ENCODE data around the gene REM1. TPM values are rescaled to one million over a fixed set of nuclear protein-coding genes. Genes with fewer than 3 reads are reported as not detected.
"Not testable (repeated sequence)": the region's sequence is repeated elsewhere in the genome, so short reads cannot be mapped to it uniquely, and the experiment has no call there.

Gene REM1, protein sequence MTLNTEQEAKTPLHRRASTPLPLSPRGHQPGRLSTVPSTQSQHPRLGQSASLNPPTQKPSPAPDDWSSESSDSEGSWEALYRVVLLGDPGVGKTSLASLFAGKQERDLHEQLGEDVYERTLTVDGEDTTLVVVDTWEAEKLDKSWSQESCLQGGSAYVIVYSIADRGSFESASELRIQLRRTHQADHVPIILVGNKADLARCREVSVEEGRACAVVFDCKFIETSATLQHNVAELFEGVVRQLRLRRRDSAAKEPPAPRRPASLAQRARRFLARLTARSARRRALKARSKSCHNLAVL
- total RNA-seq, result not detected

DNA sequence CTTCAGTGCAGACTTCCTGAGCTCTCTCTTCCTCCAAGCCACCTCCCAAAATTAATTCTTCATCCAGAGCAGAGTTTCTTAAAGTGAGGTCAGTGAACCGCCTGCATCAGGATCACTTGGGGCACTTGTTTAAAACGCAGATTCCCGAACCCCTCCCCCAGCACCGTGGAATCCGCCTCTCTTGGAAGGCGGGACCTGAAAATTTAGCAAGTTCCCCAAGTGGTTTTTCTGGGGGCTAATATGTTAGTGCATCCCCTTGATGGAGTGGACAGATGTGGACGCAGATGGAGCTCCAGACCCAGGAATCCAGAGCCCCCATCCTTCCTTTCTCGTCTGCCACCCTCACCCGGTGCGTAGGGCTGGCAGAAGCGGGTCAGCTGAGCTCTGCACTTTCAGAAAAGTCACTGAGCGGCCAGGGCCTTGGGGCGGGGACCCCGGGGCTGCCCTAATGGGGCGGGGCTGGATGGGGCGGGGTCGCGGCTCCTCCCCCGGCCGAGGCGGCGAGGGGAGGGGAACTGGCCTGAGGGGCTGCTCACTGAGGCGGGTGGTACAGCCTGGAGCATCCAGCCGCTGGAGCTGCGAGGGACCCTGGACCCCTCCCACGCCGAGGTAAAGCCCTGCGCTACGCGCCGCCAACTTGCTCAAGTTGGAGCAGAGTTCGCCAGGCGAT, at the start of gene REM1, which contains the start of gene DEFB124:
REM1 (plus strand) TSS at position 531 of the 670 bp plus-strand sequence. CDS start 1,158 bp downstream, outside the sequence.
DEFB124 (minus strand) TSS at position 370 of the 670 bp plus-strand sequence. CDS start 2,114 bp downstream, outside the sequence.
- CTCF ChIA-PET, result interaction anchor here (1.9 to 2.4 kb wide), 2 partner anchors 28 to 138 kb away, joined by 6 to 11 read pairs; no protein-coding TSS in a partner anchor
- Mint-ChIP-seq H3K9me3 (ENCODE audit: low read depth) (peaks cover 2% of the 10 kb centered on the region), H3K27me3 (peaks cover 42% of the 10 kb centered on the region), H3K27ac (no peak within 1 kb of the TSS), H3K36me3 (peaks cover 2% of the 10 kb centered on the region), H3K4me1 (no peaks in the 10 kb centered on the region), H3K4me3 (no peak within 1 kb of the TSS)
- no peak for DNase-seq
- no peak for ATAC-seq

DNA sequence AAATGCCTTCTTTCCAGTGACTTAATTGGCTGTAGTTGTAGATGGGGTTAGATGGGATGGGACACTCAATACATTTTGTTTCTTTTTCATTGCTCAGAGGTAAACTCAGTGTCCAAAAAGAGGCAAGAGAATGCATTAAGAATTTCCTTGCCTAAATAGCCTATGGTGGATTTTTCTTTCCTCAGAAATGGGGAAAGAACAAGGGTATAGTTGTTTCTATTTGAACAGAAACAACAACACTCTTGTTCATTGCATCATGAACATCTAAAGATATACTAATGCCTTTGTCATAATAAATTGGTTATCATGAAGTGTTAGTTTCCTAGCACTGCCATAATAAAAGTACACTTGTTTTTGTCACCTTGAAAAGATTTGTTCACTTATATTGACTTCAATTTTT, 49.3 kb upstream of the REM1 start:
- no peaks in the 10 kb centered on the region for H3K9me3 Mint-ChIP-seq (ENCODE audit: low read depth)
- H3K27me3 Mint-ChIP-seq, result peaks cover 8% of the 10 kb centered on the region
- H3K27ac Mint-ChIP-seq, result no peak overlapping the region
- CTCF ChIA-PET, result no interaction called here
- no peaks in the 10 kb centered on the region for H3K4me1 Mint-ChIP-seq
- DNase-seq (no peak), ATAC-seq (no peak)
- no peak overlapping the region for H3K4me3 Mint-ChIP-seq
- no peaks in the 10 kb centered on the region for H3K36me3 Mint-ChIP-seq

DNA sequence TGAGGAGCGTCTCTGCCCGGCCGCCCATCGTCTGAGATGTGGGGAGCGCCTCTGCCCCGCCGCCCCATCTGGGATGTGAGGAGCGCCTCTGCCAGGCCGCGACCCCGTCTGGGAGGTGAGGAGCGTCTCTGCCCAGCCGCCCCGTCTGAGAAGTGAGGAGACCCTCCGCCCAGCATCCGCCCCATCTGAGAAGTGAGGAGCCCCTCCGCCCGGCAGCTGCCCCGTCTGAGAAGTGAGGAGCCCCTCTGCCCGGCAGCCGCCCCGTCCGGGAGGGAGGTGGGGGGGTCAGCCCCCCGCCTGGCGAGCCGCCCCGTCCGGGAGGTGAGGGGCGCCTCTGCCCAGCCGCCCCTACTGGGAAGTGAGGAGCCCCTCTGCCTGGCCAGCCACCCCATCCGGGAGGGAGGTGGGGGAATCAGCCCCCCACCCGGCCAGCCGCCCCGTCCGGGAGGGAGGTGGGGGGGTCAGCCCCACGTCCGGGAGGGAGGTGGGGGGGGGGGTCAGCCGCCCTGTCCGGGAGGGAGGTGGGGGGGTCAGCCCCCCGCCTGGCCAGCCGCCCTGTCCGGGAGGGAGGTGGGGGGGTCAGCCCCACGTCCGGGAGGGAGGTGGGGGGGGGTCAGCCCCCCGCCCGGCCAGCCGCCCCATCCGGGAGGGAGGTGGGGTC, 48.1 kb upstream of the REM1 start:
- H3K4me3 Mint-ChIP-seq; H3K4me1 Mint-ChIP-seq; CTCF ChIA-PET; H3K27me3 Mint-ChIP-seq; H3K36me3 Mint-ChIP-seq; DNase-seq; ATAC-seq; H3K27ac Mint-ChIP-seq; H3K9me3 Mint-ChIP-seq (ENCODE audit: low read depth): not testable (repeated sequence)

DNA sequence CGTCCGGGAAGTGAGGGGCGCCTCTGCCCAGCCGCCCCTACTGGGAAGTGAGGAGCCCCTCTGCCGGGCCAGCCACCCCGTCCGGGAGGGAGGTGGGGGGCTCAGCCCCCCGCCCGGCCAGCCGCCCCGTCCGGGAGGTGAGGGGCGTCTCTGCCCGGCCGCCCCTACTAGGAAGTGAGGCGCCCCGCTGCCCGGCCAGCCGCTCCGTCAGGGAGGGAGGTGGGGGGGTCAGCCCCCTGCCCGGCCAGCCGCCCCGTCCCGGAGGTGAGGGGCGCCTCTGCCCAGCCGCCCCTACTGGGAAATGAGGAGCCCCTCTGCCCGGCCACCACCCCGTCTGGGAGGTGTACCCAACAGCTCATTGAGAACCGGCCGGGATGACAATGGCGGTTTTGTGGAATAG, 47.5 kb upstream of the REM1 start:
- H3K36me3 Mint-ChIP-seq; H3K4me1 Mint-ChIP-seq; H3K4me3 Mint-ChIP-seq; DNase-seq; ATAC-seq; H3K27ac Mint-ChIP-seq; H3K9me3 Mint-ChIP-seq (ENCODE audit: low read depth); CTCF ChIA-PET; H3K27me3 Mint-ChIP-seq: not testable (repeated sequence)

DNA sequence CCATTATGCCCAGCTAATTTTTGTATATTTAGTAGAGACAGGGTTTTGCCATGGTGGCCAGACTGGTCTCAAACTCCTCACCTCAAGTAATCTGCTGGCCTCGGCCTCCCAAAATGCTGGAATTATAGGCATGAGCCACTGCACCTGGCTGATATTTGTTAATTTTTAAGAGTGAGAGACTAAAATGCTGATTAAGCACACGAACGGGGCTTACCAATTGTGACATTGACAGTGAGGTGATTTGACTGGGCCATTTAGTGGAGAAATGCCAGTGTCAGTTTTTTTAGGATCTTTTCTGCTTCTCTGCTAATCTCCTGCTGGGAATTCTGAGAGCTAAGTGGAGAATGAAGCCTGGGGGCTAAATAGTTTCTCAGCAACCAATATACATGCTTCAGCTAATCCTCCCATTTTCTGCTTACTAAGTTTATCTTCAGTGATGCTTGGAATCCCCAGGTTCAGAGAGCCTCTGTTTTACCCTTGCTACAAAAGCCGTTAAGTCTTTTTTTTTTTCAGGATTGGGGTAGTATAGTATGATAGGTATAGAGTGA, 44.4 kb upstream of the REM1 start:
- Mint-ChIP-seq H3K27ac (no peak overlapping the region), H3K9me3 (ENCODE audit: low read depth) (no peaks in the 10 kb centered on the region), H3K4me1 (no peaks in the 10 kb centered on the region), H3K36me3 (no peaks in the 10 kb centered on the region), H3K27me3 (peaks cover 11% of the 10 kb centered on the region), H3K4me3 (no peak overlapping the region)
- DNase-seq (no peak), ATAC-seq (no peak)
- CTCF ChIA-PET, result interaction anchor here (1.6 kb wide), 1 partner anchor 29 kb away, joined by 3 read pairs; no protein-coding TSS in a partner anchor

DNA sequence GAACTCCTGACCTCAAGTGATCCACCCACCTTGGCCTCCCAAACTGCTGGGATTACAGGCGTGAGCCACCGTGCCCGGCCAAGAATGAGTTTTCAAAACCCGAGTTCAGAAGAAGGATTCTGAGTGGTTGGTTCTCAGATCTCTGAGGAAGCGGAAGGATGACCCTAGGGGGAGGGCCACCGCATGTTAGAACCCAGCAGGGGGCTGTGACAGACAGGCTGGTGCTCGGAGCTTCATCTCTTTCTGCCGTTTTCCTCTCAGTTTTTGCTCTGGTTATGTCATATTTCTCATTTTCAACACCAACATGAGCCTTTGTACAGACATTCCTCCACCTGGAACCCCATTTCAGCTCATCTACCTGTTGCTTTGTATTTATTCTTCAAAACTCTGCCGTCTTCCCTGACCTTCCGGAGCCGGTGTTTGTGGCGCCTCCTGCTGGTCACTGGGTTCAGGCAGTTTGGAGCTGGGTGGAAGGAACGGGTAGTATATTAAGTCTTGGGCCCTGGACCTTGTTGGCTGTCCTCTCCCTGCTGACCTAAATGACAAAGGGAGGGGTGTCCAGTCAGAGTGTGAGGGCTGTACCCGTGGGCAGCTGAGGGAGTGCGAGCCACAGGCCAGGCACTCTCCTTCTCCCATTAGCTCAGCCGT, 35.0 kb upstream of the REM1 start, which contains the start of gene DEFB123:
DEFB123 (plus strand) TSS at position 621 of the 648 bp plus-strand sequence. CDS start 67 bp downstream, outside the sequence.
- ATAC-seq (no peak), DNase-seq (no peak)
- H3K27ac Mint-ChIP-seq, result no peak within 1 kb of the TSS
- no peaks in the 10 kb centered on the region for H3K9me3 Mint-ChIP-seq (ENCODE audit: low read depth)
- CTCF ChIA-PET, result interaction anchor here (1.0 to 2.2 kb wide), 2 partner anchors 9 to 63 kb away, joined by 3 to 9 read pairs; no protein-coding TSS in a partner anchor
- H3K4me1 Mint-ChIP-seq, result no peaks in the 10 kb centered on the region
- H3K27me3 Mint-ChIP-seq, result peaks cover 8% of the 10 kb centered on the region
- H3K36me3 Mint-ChIP-seq, result no peaks in the 10 kb centered on the region
- no peak within 1 kb of the TSS for H3K4me3 Mint-ChIP-seq

DNA sequence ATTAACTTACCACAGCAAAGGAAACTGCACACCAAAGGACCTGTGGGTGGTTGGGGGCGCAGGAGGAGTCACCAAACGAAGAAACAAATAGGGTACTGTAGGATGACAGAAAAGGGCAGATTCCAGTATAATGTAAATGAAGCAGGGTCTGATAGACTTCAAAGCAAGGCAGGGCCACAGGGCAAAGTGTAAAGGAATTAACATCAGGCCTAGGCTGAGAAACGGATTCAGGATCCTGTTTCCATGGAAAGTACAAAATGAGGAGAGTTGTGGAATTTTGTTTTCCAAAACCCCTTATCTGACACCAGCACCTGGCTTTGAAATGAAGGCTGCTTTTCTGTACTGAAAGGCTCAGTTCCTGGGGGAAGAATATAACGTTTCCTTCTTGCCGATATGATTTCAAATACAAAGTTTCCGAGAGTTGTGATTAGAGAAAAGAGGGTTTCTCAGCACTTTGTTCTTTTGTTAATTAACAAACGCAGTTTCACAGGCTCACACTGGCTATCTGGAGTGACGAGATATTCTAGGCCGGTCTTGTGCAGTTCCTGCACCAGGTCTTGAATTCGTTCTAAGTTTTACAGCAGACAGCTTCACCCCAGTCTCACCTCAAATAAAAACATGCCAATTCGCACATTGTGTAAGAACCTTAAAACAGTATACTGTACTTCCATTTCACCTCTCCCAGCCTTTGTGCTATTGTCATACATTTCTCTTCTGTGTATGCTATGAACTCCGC, 28.8 kb upstream of the REM1 start:
- DNase-seq (no peak), ATAC-seq (no peak)
- Mint-ChIP-seq H3K4me3 (no peak overlapping the region), H3K36me3 (no peaks in the 10 kb centered on the region), H3K27ac (no peak overlapping the region), H3K4me1 (no peaks in the 10 kb centered on the region), H3K9me3 (ENCODE audit: low read depth) (no peaks in the 10 kb centered on the region), H3K27me3 (peaks cover 6% of the 10 kb centered on the region)
- CTCF ChIA-PET, result no interaction called here

DNA sequence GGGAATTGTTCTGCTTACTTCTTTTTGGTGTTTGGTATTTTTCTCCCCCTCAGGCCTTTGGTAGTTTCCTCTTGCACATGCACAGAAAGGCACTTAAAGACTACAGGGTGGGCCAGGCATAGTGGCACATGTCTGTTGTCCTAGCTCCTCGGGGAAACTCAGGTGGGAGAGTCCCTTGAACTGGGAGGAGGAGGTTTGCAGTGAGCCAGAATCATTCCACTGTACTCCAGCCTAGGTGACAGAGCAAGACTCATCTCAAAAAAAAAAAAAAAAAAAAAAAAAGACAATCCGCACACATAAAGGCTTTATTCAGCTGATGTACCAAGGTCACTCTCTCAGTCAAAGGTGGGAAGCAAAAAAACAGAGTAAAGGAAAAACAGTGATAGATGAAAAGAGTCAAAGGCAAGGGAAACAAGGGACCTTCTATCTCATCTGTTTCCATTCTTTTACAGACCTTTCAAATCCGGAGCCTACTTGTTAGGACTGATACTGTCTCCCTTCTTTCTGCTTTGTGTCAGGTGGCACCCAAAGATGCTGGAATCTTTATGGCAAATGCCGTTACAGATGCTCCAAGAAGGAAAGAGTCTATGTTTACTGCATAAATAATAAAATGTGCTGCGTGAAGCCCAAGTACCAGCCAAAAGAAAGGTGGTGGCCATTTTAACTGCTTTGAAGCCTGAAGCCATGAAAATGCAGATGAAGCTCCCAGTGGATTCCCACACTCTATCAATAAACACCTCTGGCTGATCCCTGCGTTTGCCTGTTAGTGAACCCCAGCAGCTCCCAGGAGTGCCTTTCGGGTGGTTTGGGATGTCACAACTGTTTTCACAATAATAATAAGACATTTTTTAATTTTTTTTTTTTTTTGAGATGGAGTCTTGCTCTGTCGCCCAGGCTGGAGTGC, 25.3 kb upstream of the REM1 start:
- no peaks in the 10 kb centered on the region for H3K9me3 Mint-ChIP-seq (ENCODE audit: low read depth)
- H3K4me3 Mint-ChIP-seq, result no peak overlapping the region
- no peak for DNase-seq
- H3K36me3 Mint-ChIP-seq, result no peaks in the 10 kb centered on the region
- no peak overlapping the region for H3K27ac Mint-ChIP-seq
- no peak for ATAC-seq
- CTCF ChIA-PET, result interaction anchor here (0.7 to 2.1 kb wide), 4 partner anchors 9 to 54 kb away, joined by 3 to 5 read pairs (median 4); partner anchors contain the start of gene DEFB123
- no peaks in the 10 kb centered on the region for H3K4me1 Mint-ChIP-seq
- peaks cover 5% of the 10 kb centered on the region for H3K27me3 Mint-ChIP-seq

DNA sequence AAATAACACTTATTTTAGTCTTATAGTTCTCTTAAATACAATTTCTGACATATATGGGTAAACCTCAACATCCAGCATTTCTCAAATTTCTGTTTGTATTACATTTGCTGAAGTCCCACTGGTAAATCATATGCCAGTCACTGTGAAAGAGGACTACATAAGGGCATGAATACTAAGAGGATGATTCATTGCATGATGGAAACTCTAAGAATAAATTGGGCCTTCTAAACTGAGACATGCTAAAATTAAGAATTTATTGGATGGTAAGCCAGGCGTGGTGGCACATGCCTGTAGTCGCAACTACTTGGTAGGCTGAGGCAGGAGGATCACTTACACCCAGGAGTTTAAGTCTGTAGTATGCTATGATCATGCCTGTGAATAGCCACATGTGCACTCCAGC, 22.5 kb upstream of the REM1 start:
- DNase-seq (no peak), ATAC-seq (no peak)
- Mint-ChIP-seq H3K4me3 (no peak overlapping the region), H3K36me3 (no peaks in the 10 kb centered on the region), H3K27ac (no peak overlapping the region), H3K4me1 (no peaks in the 10 kb centered on the region), H3K27me3 (peaks cover 3% of the 10 kb centered on the region), H3K9me3 (ENCODE audit: low read depth) (no peaks in the 10 kb centered on the region)
- CTCF ChIA-PET, result no interaction called here

DNA sequence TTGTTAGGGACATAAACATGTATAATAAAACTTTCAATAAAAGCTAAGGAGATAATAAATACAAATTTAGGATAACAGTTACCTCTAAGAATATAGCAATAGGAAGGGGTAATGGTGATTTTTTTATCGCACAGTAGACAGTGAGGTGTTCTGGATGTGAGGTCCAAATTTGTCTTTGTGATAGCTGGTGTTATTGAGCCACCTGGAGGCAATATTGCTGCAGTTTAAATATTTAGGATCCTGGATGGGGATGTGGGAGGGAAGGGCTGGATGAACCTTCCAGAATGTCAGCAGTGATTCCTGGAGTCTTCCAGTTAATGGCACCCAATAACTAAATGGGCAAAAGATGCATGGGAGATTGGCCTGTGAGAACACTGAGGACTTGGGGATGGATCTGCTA, 20.7 kb upstream of the REM1 start:
- CTCF ChIA-PET, result interaction anchor here (0.6 to 1.0 kb wide), 2 partner anchors 49 to 111 kb away, joined by 3 to 11 read pairs; no protein-coding TSS in a partner anchor
- Mint-ChIP-seq H3K9me3 (ENCODE audit: low read depth) (no peaks in the 10 kb centered on the region), H3K4me1 (no peaks in the 10 kb centered on the region), H3K27me3 (peaks cover 8% of the 10 kb centered on the region), H3K27ac (no peak overlapping the region), H3K36me3 (no peaks in the 10 kb centered on the region), H3K4me3 (no peak overlapping the region)
- DNase-seq (no peak), ATAC-seq (no peak)

DNA sequence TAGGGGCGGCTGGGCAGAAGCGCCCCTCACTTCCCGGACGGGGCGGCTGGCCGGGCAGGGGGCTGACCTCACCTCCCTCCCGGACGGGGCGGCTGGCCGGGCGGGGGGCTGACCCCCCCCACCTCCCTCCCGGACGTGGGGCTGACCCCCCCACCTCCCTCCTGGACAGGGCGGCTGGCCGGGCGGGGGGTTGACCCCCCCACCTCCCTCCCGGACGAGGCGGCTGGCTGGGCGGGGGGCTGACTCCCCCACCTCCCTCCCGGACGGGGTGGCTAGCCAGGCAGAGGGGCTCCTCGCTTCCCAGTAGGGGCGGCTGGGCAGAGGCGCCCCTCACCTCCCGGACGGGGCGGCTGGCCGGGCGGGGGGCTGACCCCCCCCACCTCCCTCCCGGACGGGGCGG, 4.1 kb upstream of the REM1 start:
- H3K4me3 Mint-ChIP-seq; H3K9me3 Mint-ChIP-seq (ENCODE audit: low read depth); ATAC-seq; H3K36me3 Mint-ChIP-seq; H3K4me1 Mint-ChIP-seq; DNase-seq; H3K27ac Mint-ChIP-seq; CTCF ChIA-PET: not testable (repeated sequence)
- peaks cover 21% of the 10 kb centered on the region for H3K27me3 Mint-ChIP-seq

All from activated CD8-positive, alpha-beta memory T cell treated with anti-CD3 and anti-CD28 coated beads, Interleukin-2, amount 10 ng/mL, durations not matched to agents 7 days and 5 days (primary cell).